ENCODE measurements around the gene GRIN2C.

GRIN2C gene

DNA sequence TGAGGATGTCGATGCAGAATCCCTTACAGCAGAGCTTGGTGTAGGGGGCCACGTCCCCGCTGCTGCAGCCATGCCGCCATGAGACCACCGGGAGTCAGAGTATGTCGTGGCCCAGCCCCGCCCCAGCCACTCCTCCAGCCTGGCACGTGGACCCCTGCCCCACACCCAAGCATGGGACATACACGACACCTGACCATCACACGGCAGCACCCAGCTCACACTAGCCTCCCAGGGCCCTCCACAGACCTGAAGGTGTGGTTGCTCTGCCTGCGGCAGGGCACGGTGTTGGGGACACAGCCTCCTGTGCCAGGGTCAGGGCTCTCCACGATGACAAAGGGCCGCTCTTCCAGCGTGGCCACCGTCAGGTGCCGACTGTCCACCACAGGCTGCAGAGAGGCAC, 9.4 kb downstream of the GRIN2C start:
- H3K4me3 ChIP-seq (ENCODE audit: low read depth, low read length): no peak overlapping the region
- no peak for TF ChIP-seq CTCF (IDR thresholded peaks at IDR 0.05; ENCODE audit: low read depth, low read length)

DNA sequence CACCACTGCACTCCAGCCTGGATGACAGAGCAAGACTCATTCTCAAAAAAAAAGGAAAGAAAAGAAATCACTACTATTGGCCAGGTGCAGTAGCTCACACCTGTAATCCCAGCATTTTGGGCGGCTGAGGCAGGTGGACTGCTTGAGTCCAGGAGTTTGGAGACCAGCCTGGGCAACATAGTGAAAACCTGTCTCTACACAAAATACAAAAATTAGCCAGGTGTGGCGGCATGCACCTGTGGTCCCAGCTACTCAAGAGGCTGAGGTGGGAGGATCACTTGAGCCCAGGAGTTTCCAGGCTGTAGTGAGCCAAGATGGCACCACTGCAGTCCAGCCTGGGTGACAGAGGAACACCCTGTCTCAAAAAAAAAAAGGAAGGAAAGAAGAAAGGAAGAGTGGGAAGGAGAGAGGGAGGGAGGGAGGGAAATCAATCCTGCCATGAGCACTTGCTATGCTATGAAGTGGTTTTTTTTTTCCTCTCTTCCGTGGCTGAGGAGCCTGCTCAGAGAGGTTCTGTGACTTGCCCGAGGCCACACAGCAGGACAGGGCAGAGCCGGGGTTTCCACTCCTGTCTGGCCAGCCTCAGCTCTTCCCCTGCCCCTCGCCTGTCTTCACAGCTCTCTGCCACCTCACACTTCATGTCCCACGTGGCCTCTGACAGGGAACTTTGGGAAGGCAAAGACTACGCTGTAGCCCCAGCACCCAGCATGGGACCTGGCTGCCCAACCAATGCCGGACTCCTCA, 10.9 kb downstream of the GRIN2C start:
- no peak for TF ChIP-seq CTCF (IDR thresholded peaks at IDR 0.05; ENCODE audit: low read depth, low read length)
- no peak overlapping the region for H3K4me3 ChIP-seq (ENCODE audit: low read depth, low read length)

DNA sequence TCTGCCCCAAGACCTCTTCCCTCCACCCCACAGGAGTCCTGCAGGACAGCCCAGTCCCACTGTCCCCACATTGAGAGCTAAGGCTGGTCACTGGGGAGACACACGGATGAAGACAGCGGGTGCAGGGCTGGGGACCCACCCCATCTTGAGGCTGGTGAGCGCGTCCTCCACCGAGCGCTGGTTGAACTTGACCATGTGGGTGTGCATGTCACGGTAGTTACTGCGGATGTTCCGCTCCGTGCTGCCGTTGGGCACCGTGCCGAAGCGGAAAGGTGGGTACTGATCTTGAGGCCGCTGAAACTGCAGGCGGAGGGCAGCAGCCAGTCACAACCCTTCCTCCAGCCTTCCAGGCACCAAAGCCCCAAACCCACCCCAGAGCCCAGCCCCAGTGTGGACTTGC, 13.1 kb downstream of the GRIN2C start:
- no peak overlapping the region for H3K4me3 ChIP-seq (ENCODE audit: low read depth, low read length)
- no peak for TF ChIP-seq CTCF (IDR thresholded peaks at IDR 0.05; ENCODE audit: low read depth, low read length)

GRCh38 chr17:74843352-74843627, 16.4 kb downstream of the GRIN2C start:
- H3K4me3 ChIP-seq (ENCODE audit: low read depth, low read length): no peak overlapping the region
- TF ChIP-seq CTCF (IDR thresholded peaks at IDR 0.05; ENCODE audit: low read depth, low read length): no peak

GRCh38 chr17:74842599-74843351, 16.9 kb downstream of the GRIN2C start:
- peak overlapping the region; percentile 47; the same call in 1 of the 2 replicates for H3K4me3 ChIP-seq (ENCODE audit: low read depth, low read length)
- peak; percentile 39 for TF ChIP-seq CTCF (IDR thresholded peaks at IDR 0.05; ENCODE audit: low read depth, low read length)

GRCh38 chr17:74842146-74842598, 17.5 kb downstream of the GRIN2C start:
- no peak for TF ChIP-seq CTCF (IDR thresholded peaks at IDR 0.05; ENCODE audit: low read depth, low read length)
- H3K4me3 ChIP-seq (ENCODE audit: low read depth, low read length): no peak overlapping the region

DNA sequence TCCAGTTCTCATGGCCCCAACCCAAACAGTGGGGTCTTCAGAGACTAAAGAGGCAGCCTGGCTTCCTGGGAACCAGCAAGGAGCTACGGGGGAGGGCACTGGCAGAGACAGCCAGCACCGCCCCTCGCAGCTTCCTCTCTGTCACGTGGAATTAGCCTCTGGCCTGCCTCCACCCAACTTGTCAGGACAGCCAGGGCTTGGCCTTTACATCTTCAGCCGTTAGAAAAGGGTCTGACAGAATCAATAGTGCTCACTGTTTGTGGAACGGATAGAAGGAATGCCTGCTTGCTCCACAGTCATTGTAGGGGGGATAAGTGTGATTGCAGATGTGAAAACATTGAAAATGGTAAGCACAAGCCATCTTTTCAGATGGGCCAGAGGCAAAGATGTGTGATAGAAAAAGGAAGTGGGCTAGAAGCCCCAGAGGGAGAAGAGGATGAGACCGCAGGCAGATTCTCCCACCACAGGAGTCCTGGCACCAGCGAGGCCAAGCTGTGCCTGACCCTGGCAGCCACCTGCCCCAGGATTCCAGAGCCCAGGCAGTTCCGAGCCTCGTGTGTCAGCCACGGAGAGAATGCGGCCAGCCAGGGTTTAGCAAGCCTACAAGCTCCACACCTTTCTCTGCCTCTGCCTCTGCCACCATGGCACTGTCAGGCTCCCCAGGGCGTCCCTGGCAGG, 18.6 kb downstream of the GRIN2C start:
- no peak overlapping the region for H3K4me3 ChIP-seq (ENCODE audit: low read depth, low read length)
- no peak for TF ChIP-seq CTCF (IDR thresholded peaks at IDR 0.05; ENCODE audit: low read depth, low read length)
